Skeletal muscle satellite cell (primary cell): ENCODE results near the gene SULT1E1. TPM values are rescaled to one million over a fixed set of nuclear protein-coding genes. Genes with fewer than 3 reads are reported as not detected.

Experiments used
- H3K27me3 ChIP-seq: 2 replicates; pipeline ENCODE4 v1.7.0; 2013; ENCODE audit warnings: low read length; ENCODE audit not compliant: control insufficient read depth, insufficient read depth
- H3K36me3 ChIP-seq: 2 replicates; pipeline ENCODE4 v1.7.0; 2013; ENCODE audit warnings: mild to moderate bottlenecking, control low read depth, low read length; ENCODE audit not compliant: insufficient read depth
- H3K4me1 ChIP-seq: 2 replicates; pipeline ENCODE4 v1.7.0; 2013; ENCODE audit warnings: low read length; ENCODE audit not compliant: control insufficient read depth, insufficient read depth
- H3K4me2 ChIP-seq: 2 replicates; pipeline ENCODE4 v1.7.0; 2013; ENCODE audit warnings: mild to moderate bottlenecking, low read length
- H3K4me3 ChIP-seq: 2 replicates; pipeline ENCODE4 v1.7.0; 2013; ENCODE audit warnings: low read length
- H3K9ac ChIP-seq: 2 replicates; pipeline ENCODE4 v1.7.0; 2013; ENCODE audit warnings: mild to moderate bottlenecking, low read depth, low read length, moderate library complexity
- H3K9me3 ChIP-seq: replicated peaks from 2 replicates; pipeline ENCODE4 v1.7.0; 2013; ENCODE audit warnings: mild to moderate bottlenecking, control low read depth, low read length
- total RNA-seq: library from RNA; depleted of rRNA; stranded (reverse); fragments of >200 nt; gene quantifications from 2 replicates; pipeline ENCODE4 v1.2.3, GENCODE V29; 2012; rRNA removed

Gene SULT1E1
- total RNA-seq, result 1.3 and 1.8 TPM in 2 replicates

- Histone ChIP-seq H3K27me3 (no peaks in the 10 kb centered on the region), H3K4me3 (no peak within 1 kb of the TSS), H3K4me2 (no peak within 1 kb of the TSS), H3K9ac (no peak within 1 kb of the TSS), H3K4me1 (no peaks in the 10 kb centered on the region), H3K9me3 (no peaks in the 10 kb centered on the region), H3K36me3 (no peaks in the 10 kb centered on the region)
Observed at GRCh38 chr4:69860052-69860451, at the start of gene SULT1E1. Gene SULT1E1, minus strand, starts transcription at chr4:69860145. Its CDS starts 2,501 bp downstream, at chr4:69857644.

- Histone ChIP-seq H3K9me3 (no peaks in the 10 kb centered on the region), H3K4me3 (no peak overlapping the region), H3K27me3 (no peaks in the 10 kb centered on the region), H3K9ac (no peak overlapping the region), H3K36me3 (no peaks in the 10 kb centered on the region), H3K4me1 (no peaks in the 10 kb centered on the region), H3K4me2 (no peak overlapping the region)
Observed at GRCh38 chr4:69909195-69909594, 49.2 kb upstream of the SULT1E1 start.

- Histone ChIP-seq H3K27me3 (no peaks in the 10 kb centered on the region), H3K4me3 (no peak overlapping the region), H3K4me2 (no peak overlapping the region), H3K36me3 (no peaks in the 10 kb centered on the region), H3K9ac (no peak overlapping the region), H3K4me1 (no peaks in the 10 kb centered on the region), H3K9me3 (peaks cover 3% of the 10 kb centered on the region)
Observed at GRCh38 chr4:69907151-69907550, 47.2 kb upstream of the SULT1E1 start.

GRCh38 chr4:69896530-69897116 lies 36.7 kb upstream of the SULT1E1 start:
- H3K36me3 ChIP-seq, result no peaks in the 10 kb centered on the region
- no peaks in the 10 kb centered on the region for H3K27me3 ChIP-seq
- no peak overlapping the region for H3K4me2 ChIP-seq
- H3K9ac ChIP-seq, result no peak overlapping the region
- H3K9me3 ChIP-seq, result no peaks in the 10 kb centered on the region
- H3K4me3 ChIP-seq, result no peak overlapping the region
- H3K4me1 ChIP-seq, result no peaks in the 10 kb centered on the region

- Histone ChIP-seq H3K9ac (no peak overlapping the region), H3K4me3 (no peak overlapping the region), H3K4me1 (no peaks in the 10 kb centered on the region), H3K36me3 (no peaks in the 10 kb centered on the region), H3K9me3 (no peaks in the 10 kb centered on the region), H3K4me2 (no peak overlapping the region), H3K27me3 (no peaks in the 10 kb centered on the region)
Observed at GRCh38 chr4:69894721-69895120, 34.8 kb upstream of the SULT1E1 start.

GRCh38 chr4:69894186-69894585 lies 34.2 kb upstream of the SULT1E1 start:
- Histone ChIP-seq H3K27me3 (no peaks in the 10 kb centered on the region), H3K9ac (no peak overlapping the region), H3K4me1 (no peaks in the 10 kb centered on the region), H3K4me2 (no peak overlapping the region), H3K9me3 (no peaks in the 10 kb centered on the region), H3K36me3 (no peaks in the 10 kb centered on the region), H3K4me3 (no peak overlapping the region)

GRCh38 chr4:69888336-69888735 lies 28.4 kb upstream of the SULT1E1 start:
- Histone ChIP-seq H3K27me3 (no peaks in the 10 kb centered on the region), H3K4me1 (no peaks in the 10 kb centered on the region), H3K9ac (no peak overlapping the region), H3K36me3 (no peaks in the 10 kb centered on the region), H3K9me3 (no peaks in the 10 kb centered on the region), H3K4me2 (no peak overlapping the region), H3K4me3 (no peak overlapping the region)

GRCh38 chr4:69882150-69882549 lies 22.2 kb upstream of the SULT1E1 start:
- Histone ChIP-seq H3K9ac (no peak overlapping the region), H3K27me3 (no peaks in the 10 kb centered on the region), H3K36me3 (no peaks in the 10 kb centered on the region), H3K4me2 (no peak overlapping the region), H3K9me3 (no peaks in the 10 kb centered on the region), H3K4me1 (no peaks in the 10 kb centered on the region), H3K4me3 (no peak overlapping the region)

- H3K9ac ChIP-seq, result no peak overlapping the region
- H3K27me3 ChIP-seq, result no peaks in the 10 kb centered on the region
- H3K4me2 ChIP-seq, result no peak overlapping the region
- no peaks in the 10 kb centered on the region for H3K9me3 ChIP-seq
- H3K4me3 ChIP-seq, result no peak overlapping the region
- H3K36me3 ChIP-seq, result no peaks in the 10 kb centered on the region
- no peaks in the 10 kb centered on the region for H3K4me1 ChIP-seq
Observed at GRCh38 chr4:69881173-69881773, 21.3 kb upstream of the SULT1E1 start.

GRCh38 chr4:69878250-69878649 lies 18.3 kb upstream of the SULT1E1 start:
- Histone ChIP-seq H3K4me3 (no peak overlapping the region), H3K4me1 (no peaks in the 10 kb centered on the region), H3K27me3 (no peaks in the 10 kb centered on the region)

GRCh38 chr4:69877453-69877852 lies 17.5 kb upstream of the SULT1E1 start:
- Histone ChIP-seq H3K27me3 (no peaks in the 10 kb centered on the region), H3K4me1 (no peaks in the 10 kb centered on the region), H3K9me3 (no peaks in the 10 kb centered on the region), H3K9ac (no peak overlapping the region), H3K36me3 (no peaks in the 10 kb centered on the region), H3K4me2 (no peak overlapping the region), H3K4me3 (no peak overlapping the region)

More at GRCh38 chr4:69878250-69878649, 18.3 kb upstream of the SULT1E1 start:
- Histone ChIP-seq H3K9ac (no peak overlapping the region), H3K9me3 (no peaks in the 10 kb centered on the region), H3K36me3 (no peaks in the 10 kb centered on the region), H3K4me2 (no peak overlapping the region)

GRCh38 chr4:69876071-69876470 lies 16.1 kb upstream of the SULT1E1 start:
- no peak overlapping the region for H3K4me2 ChIP-seq
- no peaks in the 10 kb centered on the region for H3K36me3 ChIP-seq
- no peak overlapping the region for H3K9ac ChIP-seq
- no peaks in the 10 kb centered on the region for H3K27me3 ChIP-seq
- H3K4me3 ChIP-seq, result no peak overlapping the region
- H3K4me1 ChIP-seq, result no peaks in the 10 kb centered on the region
- no peaks in the 10 kb centered on the region for H3K9me3 ChIP-seq
